Body of pancreas (tissue), 4 donors: ENCODE measurements around the gene PTGFRN.

ENCODE experiments used
- CTCF ChIP-seq, 7 experiments: fragments of 450-650 bp in 4 of 7; fragments of 200-600 bp in 3 of 7; sonication (generic) in 3 of 7; IDR thresholded peaks; one replicate each; pipeline ENCODE4 v1.5.1; 2016 to 2019; ENCODE audit warnings: antibody characterized with exemption in 7 of 7
- POLR2A ChIP-seq, 3 donors: fragments of 450-650 bp; IDR thresholded peaks; one replicate each; pipeline ENCODE4 v1.6.1; 2016; ENCODE audit warnings: antibody characterized with exemption in 3 of 3, mild to moderate bottlenecking in 2 of 3

GRCh38 chr1:116919802-116920201 lies 10.1 kb downstream of the PTGFRN start:
- TF ChIP-seq CTCF (IDR thresholded peaks at IDR 0.05) = peak in 4 of 7 experiments; percentile 26 to 36 (median 30)
- no peak for TF ChIP-seq POLR2A (IDR thresholded peaks at IDR 0.05)
